ENCODE results near the gene PAM.

PAM gene

DNA sequence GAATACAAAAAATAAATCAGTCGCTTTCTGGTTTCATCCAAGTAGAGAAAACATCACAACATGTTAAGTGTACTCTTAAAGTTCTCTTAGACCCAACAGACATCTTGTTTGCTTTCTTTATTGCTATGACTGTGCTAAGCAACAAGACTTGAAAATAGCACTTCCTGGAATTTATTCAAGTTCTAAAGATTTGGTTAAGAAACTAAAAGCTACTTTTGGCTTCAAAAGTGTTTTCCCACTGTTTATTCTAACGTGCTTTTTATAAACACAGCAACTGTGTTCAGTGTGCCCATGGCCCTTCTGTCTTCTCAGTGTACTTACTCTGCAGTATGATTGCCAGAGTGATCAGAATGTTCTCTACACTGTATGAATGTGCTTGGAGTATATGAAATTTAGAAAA lies 255.1 kb downstream of the PAM start:
- ChIA-PET POLR2A (ENCODE audit: low non-redundant PET) (no interaction called here), CTCF (no interaction called here)
- H3K27ac ChIP-seq = no peak overlapping the region
- TF ChIP-seq, protein P1, sequence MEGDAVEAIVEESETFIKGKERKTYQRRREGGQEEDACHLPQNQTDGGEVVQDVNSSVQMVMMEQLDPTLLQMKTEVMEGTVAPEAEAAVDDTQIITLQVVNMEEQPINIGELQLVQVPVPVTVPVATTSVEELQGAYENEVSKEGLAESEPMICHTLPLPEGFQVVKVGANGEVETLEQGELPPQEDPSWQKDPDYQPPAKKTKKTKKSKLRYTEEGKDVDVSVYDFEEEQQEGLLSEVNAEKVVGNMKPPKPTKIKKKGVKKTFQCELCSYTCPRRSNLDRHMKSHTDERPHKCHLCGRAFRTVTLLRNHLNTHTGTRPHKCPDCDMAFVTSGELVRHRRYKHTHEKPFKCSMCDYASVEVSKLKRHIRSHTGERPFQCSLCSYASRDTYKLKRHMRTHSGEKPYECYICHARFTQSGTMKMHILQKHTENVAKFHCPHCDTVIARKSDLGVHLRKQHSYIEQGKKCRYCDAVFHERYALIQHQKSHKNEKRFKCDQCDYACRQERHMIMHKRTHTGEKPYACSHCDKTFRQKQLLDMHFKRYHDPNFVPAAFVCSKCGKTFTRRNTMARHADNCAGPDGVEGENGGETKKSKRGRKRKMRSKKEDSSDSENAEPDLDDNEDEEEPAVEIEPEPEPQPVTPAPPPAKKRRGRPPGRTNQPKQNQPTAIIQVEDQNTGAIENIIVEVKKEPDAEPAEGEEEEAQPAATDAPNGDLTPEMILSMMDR (conservative IDR thresholded peaks at IDR 0.05; ENCODE audit: low read depth) = no peak
- no peak for DNase-seq (ENCODE audit: low spot score)

DNA sequence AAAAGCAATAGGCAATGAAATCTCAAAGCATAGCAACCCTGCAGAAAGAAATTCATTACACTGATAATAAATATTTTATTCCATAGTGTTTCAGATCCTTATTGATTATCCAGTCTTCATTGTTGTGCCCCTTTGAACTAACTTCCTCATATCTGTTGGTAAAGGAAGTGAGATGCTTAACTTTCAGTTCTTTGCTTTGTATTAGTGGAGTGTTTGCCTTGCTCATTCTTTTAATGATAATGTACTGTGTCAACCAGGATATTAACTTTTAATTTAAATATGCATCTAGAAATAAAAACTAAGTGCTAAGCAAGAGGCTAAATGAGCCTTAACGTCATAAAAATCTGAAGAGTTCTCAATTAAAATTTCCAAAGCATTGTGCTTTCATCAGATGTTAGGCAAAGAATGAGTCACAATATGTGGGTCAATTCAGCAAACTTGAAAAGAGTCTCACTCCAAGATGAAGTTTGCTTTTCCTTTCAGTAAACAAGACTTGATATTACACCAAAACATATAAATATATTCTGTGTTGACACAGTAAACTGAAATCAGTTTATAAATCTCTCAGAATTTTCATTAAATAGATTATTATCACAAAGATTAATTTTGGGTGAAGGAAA lies 258.9 kb downstream of the PAM start:
- TF ChIP-seq, protein P1 (conservative IDR thresholded peaks at IDR 0.05; ENCODE audit: low read depth) = no peak
- H3K27ac ChIP-seq = no peak overlapping the region
- ChIA-PET CTCF (no interaction called here), POLR2A (ENCODE audit: low non-redundant PET) (no interaction called here)
- no peak for DNase-seq (ENCODE audit: low spot score)

DNA sequence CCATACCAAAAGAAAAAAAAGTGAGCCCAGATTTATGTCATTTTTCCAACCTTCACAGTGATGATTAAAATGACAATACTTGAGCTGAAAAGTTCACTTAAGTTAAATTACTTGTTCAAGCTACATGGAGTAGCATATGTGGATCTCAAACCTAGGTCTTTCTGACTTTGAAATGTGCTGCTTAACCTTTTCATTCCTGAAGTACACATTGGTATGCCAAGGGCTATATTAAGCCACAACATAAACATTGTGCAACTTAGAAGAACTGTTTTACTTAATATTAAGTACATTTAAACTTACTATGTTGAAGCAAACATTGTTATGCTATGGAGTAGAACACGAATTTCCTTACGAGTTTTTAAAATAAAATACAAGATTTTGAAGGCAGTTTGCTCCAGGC lies 259.9 kb downstream of the PAM start:
- CTCF ChIA-PET = no interaction called here
- POLR2A ChIA-PET (ENCODE audit: low non-redundant PET) = no interaction called here
- no peak overlapping the region for H3K27ac ChIP-seq
- TF ChIP-seq, protein P1 (conservative IDR thresholded peaks at IDR 0.05; ENCODE audit: low read depth) = no peak
- no peak for DNase-seq (ENCODE audit: low spot score)

DNA sequence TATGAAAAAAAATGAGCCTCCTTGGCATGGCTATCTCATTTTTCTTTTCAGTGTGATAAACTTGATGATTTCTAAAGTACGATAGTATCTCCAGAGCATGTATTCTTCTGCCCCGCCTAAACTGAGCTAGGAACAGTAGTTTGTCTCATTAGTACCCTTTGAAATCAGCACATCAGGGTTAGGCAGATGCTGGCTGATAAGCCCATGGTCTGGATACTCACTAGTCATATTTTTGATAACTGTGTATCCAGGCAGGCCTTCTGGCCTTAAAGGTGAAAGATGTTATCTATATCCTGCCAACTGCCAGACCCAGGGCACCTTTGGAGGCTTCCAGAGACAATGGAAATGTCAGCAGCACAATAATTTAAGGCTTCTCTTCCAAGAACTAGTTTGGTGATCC lies 261.1 kb downstream of the PAM start:
- no peak overlapping the region for H3K27ac ChIP-seq
- TF ChIP-seq, protein P1 (conservative IDR thresholded peaks at IDR 0.05; ENCODE audit: low read depth) = no peak
- POLR2A ChIA-PET (ENCODE audit: low non-redundant PET) = no interaction called here
- CTCF ChIA-PET = interaction anchor here (0.5 to 0.6 kb wide), 2 partner anchors 11 to 238 kb away, joined by 3 to 5 read pairs; no protein-coding TSS in a partner anchor
- no peak for DNase-seq (ENCODE audit: low spot score)

DNA sequence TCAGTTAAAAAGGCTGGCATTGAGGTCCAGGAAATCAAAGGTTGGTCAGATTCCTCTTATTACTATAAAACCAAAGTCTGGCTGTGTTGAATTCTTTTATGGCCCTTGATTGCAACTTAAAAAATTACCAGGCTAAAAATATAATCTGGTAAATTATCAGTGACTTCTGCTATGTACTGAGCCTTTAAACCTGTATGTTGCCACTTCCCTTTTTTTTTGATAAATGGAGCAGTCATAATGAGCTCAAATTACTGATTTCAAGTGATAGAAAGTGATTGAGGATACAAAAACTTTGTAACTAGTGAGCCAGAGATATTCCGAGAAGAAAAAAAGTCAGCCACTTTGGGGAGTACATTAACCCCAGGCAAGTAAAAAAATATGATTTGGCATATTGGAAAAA lies 264.7 kb downstream of the PAM start:
- no peak for DNase-seq (ENCODE audit: low spot score)
- TF ChIP-seq, protein P1 (conservative IDR thresholded peaks at IDR 0.05; ENCODE audit: low read depth) = no peak
- ChIA-PET POLR2A (ENCODE audit: low non-redundant PET) (no interaction called here), CTCF (interaction anchor here (0.8 kb wide), 1 partner anchor 12 kb away, joined by 4 read pairs; no protein-coding TSS in a partner anchor)
- H3K27ac ChIP-seq = no peak overlapping the region

DNA sequence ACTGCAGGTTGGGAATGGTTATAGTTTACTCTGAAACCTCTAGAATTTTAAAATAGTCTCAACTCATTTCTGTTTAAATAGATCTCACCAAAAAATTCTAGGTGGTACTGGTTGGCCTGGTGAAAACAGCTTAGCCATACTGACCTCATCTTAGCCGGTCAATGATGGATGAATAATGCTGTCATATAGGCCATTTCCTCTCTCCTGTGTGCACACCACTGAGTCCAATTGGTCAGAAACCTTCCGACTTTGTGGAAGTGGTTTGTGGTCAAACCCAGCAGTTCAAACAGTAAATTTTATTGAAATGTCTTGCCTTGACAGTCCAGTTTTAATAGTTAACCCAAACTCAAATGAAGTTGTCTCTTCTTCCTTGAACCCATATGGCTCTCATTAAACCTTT lies 266.2 kb downstream of the PAM start:
- no peak overlapping the region for H3K27ac ChIP-seq
- ChIA-PET POLR2A (ENCODE audit: low non-redundant PET) (no interaction called here), CTCF (interaction anchor here (0.7 kb wide), 1 partner anchor 10 kb away, joined by 3 read pairs; no protein-coding TSS in a partner anchor)
- TF ChIP-seq, protein P1 (conservative IDR thresholded peaks at IDR 0.05; ENCODE audit: low read depth) = no peak
- no peak for DNase-seq (ENCODE audit: low spot score)

All from RWPE1 (cell line).